A673 (cell line): ENCODE data around the gene CAPN5. TPM values are rescaled to one million over a fixed set of nuclear protein-coding genes. Genes with fewer than 3 reads are reported as not detected.
"Not testable (repeated sequence)": the region's sequence is repeated elsewhere in the genome, so short reads cannot be mapped to it uniquely, and the experiment has no call there.

Source experiments
- BruUV-seq: library from RNA; stranded (reverse); fragments of 400-500 nt; replicated peaks from 2 replicates; lab custom pipeline; 2021; lab: Mats Ljungman, UMichigan
- CTCF ChIA-PET: fragments of 300-600 bp; sonication (Branson Sonifier 250); formaldehyde crosslinking; loops from one replicate; lab custom pipeline; 2022; ENCODE audit warnings: antibody characterized with exemption; lab: Charles Lee
- POLR2A ChIA-PET: fragments of 300-600 bp; sonication (Branson Sonifier 250); formaldehyde crosslinking; loops from one replicate; lab custom pipeline; 2022; ENCODE audit warnings: antibody characterized with exemption; ENCODE audit not compliant: low non-redundant PET; lab: Charles Lee
- DNase-seq: peaks from one replicate; pipeline ENCODE4 v3.0.0-alpha.2; 2015; ENCODE audit warnings: low spot score
- H3K27ac ChIP-seq: fragments of 200-600 bp; sonication (generic); 2 replicates; pipeline ENCODE4 v1.5.1; 2016; ENCODE audit warnings: mixed run types, low read depth, mild to moderate bottlenecking, mixed read lengths, antibody characterized with exemption, low read length; ENCODE audit not compliant: poor library complexity, severe bottlenecking
- H3K27me3 ChIP-seq: fragments of 200-600 bp; sonication (generic); replicated peaks from 2 replicates; pipeline ENCODE4 v1.6.1; 2017; ENCODE audit warnings: mixed run types, low read depth, mild to moderate bottlenecking, mixed read lengths, antibody characterized with exemption, low read length; ENCODE audit not compliant: insufficient read depth, poor library complexity
- H3K36me3 ChIP-seq: fragments of 200-600 bp; sonication (generic); 2 replicates; pipeline ENCODE4 v1.6.1; 2016; ENCODE audit warnings: mixed run types, mild to moderate bottlenecking, mixed read lengths, antibody characterized with exemption, low read length; ENCODE audit not compliant: insufficient read depth, poor library complexity, severe bottlenecking
- H3K4me1 ChIP-seq: fragments of 200-600 bp; sonication (generic); 2 replicates; pipeline ENCODE4 v1.6.1; 2017; ENCODE audit warnings: mixed run types, mild to moderate bottlenecking, mixed read lengths, antibody characterized with exemption, low read length; ENCODE audit not compliant: insufficient read depth, poor library complexity, severe bottlenecking
- H3K4me3 ChIP-seq: fragments of 200-600 bp; sonication (generic); 2 replicates; pipeline ENCODE4 v1.5.1; 2016; ENCODE audit warnings: low read depth, mixed run types, mild to moderate bottlenecking, mixed read lengths, low read length; ENCODE audit not compliant: poor library complexity, severe bottlenecking
- H3K9me3 ChIP-seq: fragments of 200-600 bp; sonication (generic); 2 replicates; pipeline ENCODE4 v1.6.1; 2016; ENCODE audit warnings: mixed run types, low read depth, mild to moderate bottlenecking, mixed read lengths, antibody characterized with exemption, low read length; ENCODE audit not compliant: poor library complexity, severe bottlenecking
- EZH2 ChIP-seq: fragments of 200-600 bp; sonication (generic); IDR thresholded peaks from 2 replicates; pipeline ENCODE4 v1.6.1; 2017; ENCODE audit warnings: borderline replicate concordance, low read depth, mild to moderate bottlenecking, mixed read lengths, antibody characterized with exemption, low read length; ENCODE audit not compliant: poor library complexity, severe bottlenecking
- intact Hi-C: fragments of 100-400 bp; cut with micrococcal nuclease; formaldehyde crosslinking; loops from one replicate; pipeline ENCODE4 v1.10.0; 2022; ENCODE audit not compliant: unreplicated experiment
- total RNA-seq: library from RNA; stranded (reverse); gene quantifications from 2 replicates; pipeline ENCODE4 v1.2.3, GENCODE V29; 2021
- TF ChIP-seq, protein P1 (sequence below): fragments of 300-800, 200-600 bp; sonication (generic); conservative IDR thresholded peaks from 2 replicates; pipeline ENCODE4 v1.5.1; 2017; ENCODE audit warnings: low read depth, mild to moderate bottlenecking, antibody characterized with exemption, low read length, moderate library complexity, mixed read lengths

Gene CAPN5
- total RNA-seq, 1 experiment from 2014 or later, result 4.3 TPM

DNA sequence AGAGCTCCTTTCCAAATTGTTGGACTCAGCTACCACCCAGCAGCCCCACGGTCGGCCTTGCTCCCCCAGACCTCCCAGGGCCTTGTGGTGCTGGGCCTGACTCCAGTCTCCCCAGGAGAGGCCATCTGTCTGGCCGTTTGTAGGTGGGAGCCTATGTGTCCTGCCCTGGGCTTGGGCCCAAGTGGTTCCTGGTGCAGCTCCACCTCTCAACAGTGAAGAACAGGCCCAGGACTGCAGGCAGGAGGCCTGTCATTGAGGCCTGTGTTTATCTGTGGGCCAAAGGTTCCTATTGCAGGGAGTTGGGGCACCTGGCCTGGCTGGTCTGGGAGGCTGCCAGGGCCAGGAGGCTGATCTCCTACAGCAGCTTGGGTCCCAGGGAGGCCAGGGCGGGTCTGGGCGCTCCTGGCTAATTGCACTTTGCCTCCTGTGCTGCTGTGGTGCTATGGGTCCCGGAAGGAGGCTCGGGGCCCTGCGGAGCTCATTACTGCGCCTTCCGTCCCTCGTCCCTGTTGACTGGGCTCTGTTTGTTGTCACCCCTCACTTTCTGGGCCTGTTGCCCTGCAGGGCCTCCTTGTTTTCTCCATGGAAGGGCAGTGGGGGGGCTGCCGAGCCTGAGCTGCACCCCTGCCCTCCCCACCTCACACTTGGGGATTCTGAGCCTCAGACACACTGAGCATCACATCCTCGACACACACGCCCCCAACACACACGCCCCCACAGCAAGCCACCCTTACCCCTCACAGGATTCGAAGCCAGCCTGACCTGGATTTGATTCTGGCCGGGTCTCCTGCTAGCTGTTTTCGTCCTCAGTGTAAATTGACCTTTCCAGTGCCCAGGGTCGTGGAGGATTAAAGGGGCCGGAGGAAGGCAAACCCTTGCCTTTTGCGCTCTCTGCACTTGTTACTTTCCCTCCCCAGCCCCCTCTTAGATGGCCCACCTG lies 29.1 kb downstream of the CAPN5 start:
- ChIA-PET CTCF (no interaction called here), POLR2A (no interaction called here)
- no peak overlapping the region for H3K4me3 ChIP-seq
- no peak for DNase-seq
- no peaks in the 10 kb centered on the region for H3K9me3 ChIP-seq
- intact Hi-C loops, result no loop called here
- no TSS peak for BruUV-seq
- no peaks in the 10 kb centered on the region for H3K27me3 ChIP-seq
- no peak overlapping the region for H3K27ac ChIP-seq
- TF ChIP-seq, protein P1, sequence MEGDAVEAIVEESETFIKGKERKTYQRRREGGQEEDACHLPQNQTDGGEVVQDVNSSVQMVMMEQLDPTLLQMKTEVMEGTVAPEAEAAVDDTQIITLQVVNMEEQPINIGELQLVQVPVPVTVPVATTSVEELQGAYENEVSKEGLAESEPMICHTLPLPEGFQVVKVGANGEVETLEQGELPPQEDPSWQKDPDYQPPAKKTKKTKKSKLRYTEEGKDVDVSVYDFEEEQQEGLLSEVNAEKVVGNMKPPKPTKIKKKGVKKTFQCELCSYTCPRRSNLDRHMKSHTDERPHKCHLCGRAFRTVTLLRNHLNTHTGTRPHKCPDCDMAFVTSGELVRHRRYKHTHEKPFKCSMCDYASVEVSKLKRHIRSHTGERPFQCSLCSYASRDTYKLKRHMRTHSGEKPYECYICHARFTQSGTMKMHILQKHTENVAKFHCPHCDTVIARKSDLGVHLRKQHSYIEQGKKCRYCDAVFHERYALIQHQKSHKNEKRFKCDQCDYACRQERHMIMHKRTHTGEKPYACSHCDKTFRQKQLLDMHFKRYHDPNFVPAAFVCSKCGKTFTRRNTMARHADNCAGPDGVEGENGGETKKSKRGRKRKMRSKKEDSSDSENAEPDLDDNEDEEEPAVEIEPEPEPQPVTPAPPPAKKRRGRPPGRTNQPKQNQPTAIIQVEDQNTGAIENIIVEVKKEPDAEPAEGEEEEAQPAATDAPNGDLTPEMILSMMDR, result no peak
- TF ChIP-seq EZH2, result no peak
- H3K4me1 ChIP-seq, result no peaks in the 10 kb centered on the region
- H3K36me3 ChIP-seq, result no peaks in the 10 kb centered on the region

DNA sequence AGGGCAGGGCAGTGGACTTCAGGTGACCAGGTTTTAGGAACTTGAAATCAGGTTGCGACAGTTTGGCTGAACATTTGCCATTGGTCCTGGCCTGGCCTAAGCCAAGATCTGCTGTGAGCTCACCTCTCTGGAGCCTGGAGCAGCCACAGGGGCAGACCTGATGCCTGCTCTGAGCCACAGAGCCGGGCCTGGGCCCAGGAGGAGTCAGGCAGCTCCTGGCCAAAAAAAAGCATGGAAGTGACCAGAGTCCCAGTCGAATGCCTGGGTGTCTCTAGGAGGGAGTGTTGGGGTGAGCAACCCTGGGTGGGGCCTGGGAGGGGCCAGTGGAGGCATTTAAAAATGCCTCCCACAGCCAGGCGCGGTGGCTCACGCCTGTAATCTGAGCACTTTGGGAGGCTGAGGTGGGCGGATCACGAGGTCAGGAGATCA lies 29.8 kb downstream of the CAPN5 start:
- H3K9me3 ChIP-seq, result no peaks in the 10 kb centered on the region
- DNase-seq, result no peak
- H3K36me3 ChIP-seq, result no peaks in the 10 kb centered on the region
- CTCF ChIA-PET, result no interaction called here
- no peaks in the 10 kb centered on the region for H3K4me1 ChIP-seq
- BruUV-seq, result no TSS peak
- intact Hi-C loops, result no loop called here
- no peak overlapping the region for H3K4me3 ChIP-seq
- POLR2A ChIA-PET, result no interaction called here
- no peaks in the 10 kb centered on the region for H3K27me3 ChIP-seq
- TF ChIP-seq, protein P1, result no peak
- TF ChIP-seq EZH2, result no peak
- H3K27ac ChIP-seq, result no peak overlapping the region

DNA sequence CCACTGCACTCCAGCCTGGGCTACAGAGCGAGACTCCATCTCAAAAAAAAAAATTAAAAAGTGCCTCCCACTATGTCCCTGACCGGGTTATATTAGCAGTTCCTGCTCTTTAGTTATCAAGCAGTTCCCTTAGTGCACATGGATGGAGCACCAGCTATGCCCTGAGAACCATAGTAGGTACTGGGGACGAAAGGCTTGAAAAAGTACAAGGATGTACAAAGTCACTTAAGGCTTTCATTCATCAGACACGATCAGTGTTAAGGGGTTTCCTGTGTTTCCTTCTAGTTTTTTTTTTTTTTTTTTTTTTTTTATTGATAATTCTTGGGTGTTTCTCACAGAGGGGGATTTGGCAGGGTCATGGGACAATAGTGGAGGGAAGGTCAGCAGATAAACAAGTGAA lies 30.4 kb downstream of the CAPN5 start:
- H3K4me3 ChIP-seq, CTCF ChIA-PET, BruUV-seq, H3K36me3 ChIP-seq, POLR2A ChIA-PET, H3K9me3 ChIP-seq, intact Hi-C loops, DNase-seq, H3K27ac ChIP-seq, H3K27me3 ChIP-seq, H3K4me1 ChIP-seq: not testable (repeated sequence)
